Epidermal melanocyte (primary cell): ENCODE results near the gene CXorf58.
"Not testable (repeated sequence)": the region's sequence is repeated elsewhere in the genome, so short reads cannot be mapped to it uniquely, and the experiment has no call there.

Experiments
- DNase-seq: peaks from one replicate; pipeline ENCODE4 v3.0.0; 2011; ENCODE audit warnings: low spot score; ENCODE audit not compliant: insufficient read length

CXorf58 gene

GRCh38 chrX:23952984-23953907 lies 45.4 kb downstream of the CXorf58 start:
- DNase-seq: no peak

DNA sequence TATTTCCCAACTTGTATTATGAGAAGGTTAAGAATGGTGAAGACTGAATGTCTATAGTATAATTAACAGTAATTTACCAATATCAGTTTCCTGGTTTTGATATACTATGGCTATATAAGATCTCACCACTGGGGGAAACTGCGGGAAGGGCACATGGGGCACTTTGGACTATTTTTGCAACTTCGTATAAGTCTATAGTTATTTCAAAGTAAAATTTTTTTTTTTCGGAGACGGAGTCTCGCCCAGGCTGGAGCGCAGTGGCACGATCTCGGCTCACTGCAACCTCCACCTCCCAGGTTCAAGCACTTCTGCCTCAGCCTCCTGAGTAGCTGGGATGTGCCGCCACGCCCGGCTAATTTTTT lies 46.1 kb downstream of the CXorf58 start:
- no peak for DNase-seq

DNA sequence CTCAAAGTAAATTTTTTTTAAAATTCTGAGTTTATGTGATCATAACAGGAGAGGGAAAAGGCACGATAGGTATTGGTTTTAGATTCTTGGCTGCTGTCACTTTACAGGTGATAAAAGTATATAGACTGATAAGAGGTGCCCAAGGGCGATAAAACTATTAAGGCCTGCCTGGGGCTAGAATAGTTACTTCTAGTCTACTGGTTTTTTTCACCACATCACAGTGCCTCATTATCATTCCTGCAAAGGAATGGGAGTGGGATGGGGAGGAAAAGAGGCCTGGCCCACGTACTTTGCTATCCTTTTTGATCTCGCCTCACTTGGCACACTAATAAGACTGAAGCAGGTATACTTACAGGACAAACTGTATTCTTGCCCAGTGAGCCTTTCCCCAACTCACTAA lies 46.6 kb downstream of the CXorf58 start:
- DNase-seq: no peak

- no peak for DNase-seq
These were observed 52.0 kb downstream of the CXorf58 start for GRCh38 chrX:23959781-23960180.

GRCh38 chrX:23964191-23964590 lies 56.4 kb downstream of the CXorf58 start:
- no peak for DNase-seq

DNA sequence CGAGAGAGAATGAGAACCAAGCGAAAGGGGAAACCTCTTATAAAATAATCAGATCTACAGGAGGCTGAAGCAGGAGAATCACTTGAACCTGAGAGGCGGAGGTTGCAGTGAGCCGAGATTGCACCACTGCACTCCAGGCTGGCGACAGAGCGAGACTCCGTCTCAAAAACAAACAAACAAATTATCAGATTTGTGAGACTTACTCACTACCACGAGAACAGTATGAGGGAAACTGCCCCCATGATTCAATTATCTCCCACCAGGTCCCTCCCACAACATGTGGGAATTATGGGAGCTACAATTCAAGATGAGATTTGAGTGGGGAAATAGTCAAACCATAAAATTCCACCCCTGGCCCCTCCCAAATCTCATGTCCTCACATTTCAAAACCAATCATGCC lies 57.8 kb downstream of the CXorf58 start:
- DNase-seq: not testable (repeated sequence)

GRCh38 chrX:23978491-23978890 lies 70.7 kb downstream of the CXorf58 start:
- no peak for DNase-seq

DNA sequence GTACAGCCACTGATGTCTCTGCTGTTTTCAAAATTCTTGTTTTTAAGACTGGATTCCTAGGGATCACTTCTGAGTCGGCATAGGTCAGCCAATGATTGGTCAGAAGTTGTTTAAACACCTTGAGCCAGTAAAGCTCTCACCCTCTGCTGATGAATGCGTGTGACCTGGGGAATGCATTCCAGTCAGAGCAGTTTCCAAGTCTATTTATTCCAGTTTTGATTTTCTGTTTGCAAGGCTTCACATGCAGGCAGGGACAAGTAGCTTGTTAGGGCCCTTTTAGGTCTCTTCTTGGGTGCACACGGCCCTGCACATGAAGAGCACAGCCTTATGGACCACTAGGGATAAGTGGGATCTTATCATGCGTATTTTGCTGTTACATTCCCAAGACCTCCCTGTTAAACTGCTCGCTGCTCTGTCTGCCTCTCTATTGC lies 72.2 kb downstream of the CXorf58 start:
- no peak for DNase-seq

DNA sequence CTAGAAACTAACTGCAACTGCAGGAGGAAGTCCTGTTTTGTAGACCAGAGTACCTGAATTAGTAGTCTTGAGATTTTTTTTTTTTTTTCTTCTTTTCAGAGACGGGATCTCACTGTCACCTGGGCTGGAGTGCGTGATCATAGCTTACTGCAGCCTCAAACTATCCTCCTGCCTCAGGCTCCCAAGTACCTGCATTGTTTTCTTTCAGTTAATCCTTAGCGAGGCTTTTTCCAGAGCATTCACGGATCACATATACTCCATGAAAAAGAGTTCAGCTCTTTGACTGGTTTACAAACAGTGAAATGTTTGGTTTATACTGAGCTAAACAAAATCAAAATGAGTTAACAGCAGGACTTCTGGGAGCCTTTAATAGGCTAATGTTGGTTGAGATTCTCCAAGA lies 73.4 kb downstream of the CXorf58 start:
- DNase-seq: no peak

DNA sequence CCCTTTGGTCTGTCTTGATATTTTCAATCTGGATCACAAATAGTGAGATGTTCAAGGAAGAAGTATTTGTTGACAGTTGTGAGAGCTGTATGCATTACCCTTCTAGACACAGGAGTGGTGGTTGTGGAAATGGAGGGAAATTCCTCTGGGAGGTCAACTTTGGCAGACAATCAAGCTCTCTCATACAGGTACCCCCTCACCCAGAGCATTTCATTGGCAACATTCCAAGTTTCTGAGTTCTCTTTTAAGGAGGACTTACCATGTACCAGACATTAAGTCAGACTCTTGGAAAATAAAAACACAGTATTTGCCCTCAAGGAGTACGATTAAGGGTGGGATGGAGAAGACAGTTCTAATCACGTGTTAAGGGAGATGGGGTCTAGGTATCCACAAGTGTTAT lies 73.9 kb downstream of the CXorf58 start:
- no peak for DNase-seq

- no peak for DNase-seq
These were observed 75.1 kb downstream of the CXorf58 start for GRCh38 chrX:23982891-23983290.
